ENCODE measurements around the gene ZW10.

The ZW10 gene

GRCh38 chr11:113697756-113698407, 75.6 kb downstream of the ZW10 start:
- TF ChIP-seq, protein P1, sequence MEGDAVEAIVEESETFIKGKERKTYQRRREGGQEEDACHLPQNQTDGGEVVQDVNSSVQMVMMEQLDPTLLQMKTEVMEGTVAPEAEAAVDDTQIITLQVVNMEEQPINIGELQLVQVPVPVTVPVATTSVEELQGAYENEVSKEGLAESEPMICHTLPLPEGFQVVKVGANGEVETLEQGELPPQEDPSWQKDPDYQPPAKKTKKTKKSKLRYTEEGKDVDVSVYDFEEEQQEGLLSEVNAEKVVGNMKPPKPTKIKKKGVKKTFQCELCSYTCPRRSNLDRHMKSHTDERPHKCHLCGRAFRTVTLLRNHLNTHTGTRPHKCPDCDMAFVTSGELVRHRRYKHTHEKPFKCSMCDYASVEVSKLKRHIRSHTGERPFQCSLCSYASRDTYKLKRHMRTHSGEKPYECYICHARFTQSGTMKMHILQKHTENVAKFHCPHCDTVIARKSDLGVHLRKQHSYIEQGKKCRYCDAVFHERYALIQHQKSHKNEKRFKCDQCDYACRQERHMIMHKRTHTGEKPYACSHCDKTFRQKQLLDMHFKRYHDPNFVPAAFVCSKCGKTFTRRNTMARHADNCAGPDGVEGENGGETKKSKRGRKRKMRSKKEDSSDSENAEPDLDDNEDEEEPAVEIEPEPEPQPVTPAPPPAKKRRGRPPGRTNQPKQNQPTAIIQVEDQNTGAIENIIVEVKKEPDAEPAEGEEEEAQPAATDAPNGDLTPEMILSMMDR (IDR thresholded peaks at IDR 0.05; ENCODE audit: borderline replicate concordance, insufficient read depth, low read depth, low read length): no peak
- H3K4me3 ChIP-seq (ENCODE audit: low read depth, low read length): no peak overlapping the region

- no peak overlapping the region for H3K4me3 ChIP-seq (ENCODE audit: low read depth, low read length)
- TF ChIP-seq, protein P1 (IDR thresholded peaks at IDR 0.05; ENCODE audit: borderline replicate concordance, insufficient read depth, low read depth, low read length): no peak
Observed at GRCh38 chr11:113697111-113697510, 76.4 kb downstream of the ZW10 start.

DNA sequence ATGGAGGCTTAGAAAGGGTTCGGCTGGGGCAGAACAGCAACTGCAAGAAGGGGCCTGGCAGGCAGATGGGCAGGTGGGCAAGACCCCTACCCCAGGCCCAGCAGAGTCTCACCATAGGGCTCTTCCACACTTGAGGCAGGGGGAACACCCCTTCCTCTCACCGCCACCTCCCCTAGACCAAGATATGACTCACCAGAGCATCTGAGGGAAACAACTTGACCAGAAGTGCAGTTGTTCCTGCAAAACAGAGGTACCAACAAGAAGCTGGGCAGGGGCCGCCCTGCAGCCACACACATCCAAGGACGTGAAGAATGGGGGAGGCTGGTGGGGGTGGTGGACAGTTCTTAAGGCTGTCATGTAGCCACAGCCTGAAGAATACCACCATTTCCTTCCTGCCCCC, 78.3 kb downstream of the ZW10 start:
- no peak overlapping the region for H3K4me3 ChIP-seq (ENCODE audit: low read depth, low read length)
- TF ChIP-seq, protein P1 (IDR thresholded peaks at IDR 0.05; ENCODE audit: borderline replicate concordance, insufficient read depth, low read depth, low read length): no peak

- TF ChIP-seq, protein P1 (IDR thresholded peaks at IDR 0.05; ENCODE audit: borderline replicate concordance, insufficient read depth, low read depth, low read length): no peak
- H3K4me3 ChIP-seq (ENCODE audit: low read depth, low read length): no peak overlapping the region
Observed at GRCh38 chr11:113694390-113694789, 79.1 kb downstream of the ZW10 start.

DNA sequence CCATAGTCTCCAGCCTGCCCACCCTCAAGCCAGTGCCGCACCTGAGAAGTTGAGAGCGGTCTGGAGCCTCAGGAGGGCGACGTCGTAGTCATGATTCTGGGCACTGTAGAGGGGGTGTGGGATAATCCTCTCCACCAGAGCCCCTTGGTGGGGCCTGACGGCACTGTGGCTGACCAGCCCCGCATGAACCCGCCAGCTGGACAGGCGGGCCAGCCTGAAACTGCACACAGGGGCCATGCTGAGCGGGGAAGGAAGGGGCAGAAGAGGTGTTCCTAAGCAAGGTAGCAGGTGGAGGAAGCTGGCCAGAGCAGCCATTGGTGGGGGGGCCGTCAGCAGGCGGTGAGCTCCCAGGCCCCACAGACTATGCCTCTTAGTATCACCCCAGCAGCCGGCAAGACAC, 80.5 kb downstream of the ZW10 start:
- TF ChIP-seq, protein P1 (IDR thresholded peaks at IDR 0.05; ENCODE audit: borderline replicate concordance, insufficient read depth, low read depth, low read length): no peak
- no peak overlapping the region for H3K4me3 ChIP-seq (ENCODE audit: low read depth, low read length)

DNA sequence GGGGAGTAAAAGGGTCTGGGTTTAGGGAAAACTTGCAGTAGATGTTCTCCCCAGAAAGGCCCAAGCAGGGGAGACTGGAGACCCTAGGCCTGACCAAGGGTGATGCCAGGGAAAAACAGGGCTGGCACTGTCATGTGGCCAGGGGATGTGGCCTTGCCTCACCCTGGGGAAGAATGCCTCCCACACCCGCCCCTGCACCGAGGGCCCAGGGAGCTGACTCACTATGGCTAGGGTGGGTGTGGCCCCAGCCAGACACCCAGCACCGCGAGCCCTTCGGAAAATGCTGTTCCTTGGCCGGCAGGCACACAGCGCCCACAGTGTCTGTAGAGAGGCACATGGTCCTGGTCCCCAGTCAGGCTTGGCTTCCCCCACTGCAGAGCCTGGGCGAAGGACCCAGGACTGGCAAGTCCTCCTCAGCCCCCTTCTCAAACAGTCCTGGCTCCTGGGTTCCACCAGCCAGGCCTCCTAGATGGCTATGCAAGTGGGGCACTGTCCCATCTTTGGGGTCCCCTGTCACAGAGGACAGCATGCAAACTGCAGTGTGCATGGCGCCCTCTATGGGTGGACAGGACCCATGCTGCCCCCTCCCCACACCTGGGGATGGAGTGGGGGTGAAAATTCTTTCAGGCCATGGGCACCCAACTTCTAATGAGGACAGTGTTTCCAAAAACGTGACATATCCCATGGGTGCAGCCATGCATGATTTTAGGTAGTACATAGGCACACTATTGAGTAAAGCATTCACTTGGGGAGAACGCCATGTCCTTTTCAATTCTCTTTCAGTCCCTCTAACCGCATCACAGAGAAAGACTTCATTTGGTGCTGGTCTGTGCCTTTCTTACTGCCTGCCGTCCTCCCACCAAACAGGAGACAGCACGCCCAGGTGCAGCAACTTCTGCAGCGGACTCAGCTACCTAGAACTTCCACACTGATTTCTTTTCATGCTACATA, 82.6 kb downstream of the ZW10 start:
- H3K4me3 ChIP-seq (ENCODE audit: low read depth, low read length): no peak overlapping the region
- TF ChIP-seq, protein P1 (IDR thresholded peaks at IDR 0.05; ENCODE audit: borderline replicate concordance, insufficient read depth, low read depth, low read length): peak; percentile 74
